NCI-H2107 treated with DMSO at 0.1 percent for 48 hours (cell line): Measurements from ENCODE around the gene NOD1.

Experiments used
- DNase-seq: peaks from one replicate; lab custom pipeline; 2025; ENCODE audit not compliant: unreplicated experiment; lab: John Stamatoyannopoulos, UW

The NOD1 gene

GRCh38 chr7:30379131-30379530 lies 99.5 kb downstream of the NOD1 start:
- DNase-seq: no peak

GRCh38 chr7:30378275-30378674 lies 100.3 kb downstream of the NOD1 start:
- no peak for DNase-seq
